ENCODE data around the gene TRPC4AP. TPM values are rescaled to one million over a fixed set of nuclear protein-coding genes. Genes with fewer than 3 reads are reported as not detected.

Gene TRPC4AP
- total RNA-seq, 2 donors from 2014 or later, result 72.8 to 78.6 TPM

GRCh38 chr20:35004749-35005462, 87.7 kb downstream of the TRPC4AP start:
- Mint-ChIP-seq H3K4me3 (no peak overlapping the region), H3K27me3 (ENCODE audit: low read depth) (no peaks in the 10 kb centered on the region), H3K36me3 (ENCODE audit: insufficient read depth in 2 of 2) (peaks cover 0 to 18% of the 10 kb centered on the region in 2 donors), H3K9me3 (no peaks in the 10 kb centered on the region), H3K4me1 (ENCODE audit: low read depth) (no peaks in the 10 kb centered on the region), H3K27ac (no peak overlapping the region)
- ATAC-seq (replicated peaks in 1 of 2) (no peak), DNase-seq (no peak)

- peaks cover 0 to 15% of the 10 kb centered on the region in 2 donors for H3K36me3 Mint-ChIP-seq (ENCODE audit: insufficient read depth in 2 of 2)
- DNase-seq (no peak), ATAC-seq (replicated peaks in 1 of 2) (no peak)
- H3K27me3 Mint-ChIP-seq (ENCODE audit: low read depth), result no peaks in the 10 kb centered on the region
- H3K27ac Mint-ChIP-seq, result no peak overlapping the region
- no peaks in the 10 kb centered on the region for H3K4me1 Mint-ChIP-seq (ENCODE audit: low read depth)
- H3K9me3 Mint-ChIP-seq, result no peaks in the 10 kb centered on the region
- no peak overlapping the region for H3K4me3 Mint-ChIP-seq
Observed at GRCh38 chr20:35004051-35004725, 88.4 kb downstream of the TRPC4AP start.

- Mint-ChIP-seq H3K27me3 (ENCODE audit: low read depth) (no peaks in the 10 kb centered on the region), H3K4me1 (ENCODE audit: low read depth) (no peaks in the 10 kb centered on the region), H3K36me3 (ENCODE audit: insufficient read depth in 2 of 2) (peaks cover 0 to 8% of the 10 kb centered on the region in 2 donors), H3K9me3 (no peaks in the 10 kb centered on the region), H3K27ac (no peak overlapping the region), H3K4me3 (no peak overlapping the region)
- DNase-seq (no peak), ATAC-seq (replicated peaks in 1 of 2) (no peak)
Observed at GRCh38 chr20:35003211-35004031, 89.2 kb downstream of the TRPC4AP start.

- H3K9me3 Mint-ChIP-seq, result no peaks in the 10 kb centered on the region
- DNase-seq (no peak), ATAC-seq (replicated peaks in 1 of 2) (no peak)
- no peak overlapping the region for H3K4me3 Mint-ChIP-seq
- H3K27ac Mint-ChIP-seq, result no peak overlapping the region
- peaks cover 6% of the 10 kb centered on the region for H3K4me1 Mint-ChIP-seq (ENCODE audit: low read depth)
- H3K27me3 Mint-ChIP-seq (ENCODE audit: low read depth), result no peaks in the 10 kb centered on the region
- H3K36me3 Mint-ChIP-seq (ENCODE audit: insufficient read depth in 2 of 2), result peaks cover 2 to 9% of the 10 kb centered on the region in 2 donors
Observed at GRCh38 chr20:35002426-35003210, 90.0 kb downstream of the TRPC4AP start.

- no peak overlapping the region for H3K27ac Mint-ChIP-seq
- no peak for ATAC-seq (replicated peaks in 1 of 2)
- no peak for DNase-seq
Observed at GRCh38 chr20:35001596-35002362, 90.8 kb downstream of the TRPC4AP start.

GRCh38 chr20:35000922-35001595, 91.5 kb downstream of the TRPC4AP start:
- Mint-ChIP-seq H3K4me1 (ENCODE audit: low read depth) (peaks cover 8% of the 10 kb centered on the region), H3K27ac (no peak overlapping the region), H3K27me3 (ENCODE audit: low read depth) (no peaks in the 10 kb centered on the region), H3K9me3 (no peaks in the 10 kb centered on the region), H3K36me3 (ENCODE audit: insufficient read depth in 2 of 2) (peaks cover 4 to 11% of the 10 kb centered on the region in 2 donors), H3K4me3 (no peak overlapping the region)
- no peak for ATAC-seq (replicated peaks in 1 of 2)
- no peak for DNase-seq

More at GRCh38 chr20:35001596-35002362, 90.8 kb downstream of the TRPC4AP start:
- H3K4me3 Mint-ChIP-seq, result no peak overlapping the region
- H3K36me3 Mint-ChIP-seq (ENCODE audit: insufficient read depth in 2 of 2), result peaks cover 2 to 9% of the 10 kb centered on the region in 2 donors
- peaks cover 8% of the 10 kb centered on the region for H3K4me1 Mint-ChIP-seq (ENCODE audit: low read depth)
- no peaks in the 10 kb centered on the region for H3K27me3 Mint-ChIP-seq (ENCODE audit: low read depth)
- no peaks in the 10 kb centered on the region for H3K9me3 Mint-ChIP-seq

GRCh38 chr20:35000311-35000921, 92.2 kb downstream of the TRPC4AP start:
- Mint-ChIP-seq H3K4me1 (ENCODE audit: low read depth) (peaks cover 8% of the 10 kb centered on the region), H3K36me3 (ENCODE audit: insufficient read depth in 2 of 2) (peaks cover 5 to 11% of the 10 kb centered on the region in 2 donors), H3K9me3 (no peaks in the 10 kb centered on the region), H3K4me3 (no peak overlapping the region), H3K27ac (no peak overlapping the region), H3K27me3 (ENCODE audit: low read depth) (no peaks in the 10 kb centered on the region)
- no peak for DNase-seq
- no peak for ATAC-seq (replicated peaks in 1 of 2)

- Mint-ChIP-seq H3K4me1 (ENCODE audit: low read depth) (peaks cover 8% of the 10 kb centered on the region), H3K27ac (no peak overlapping the region), H3K4me3 (no peak overlapping the region), H3K9me3 (no peaks in the 10 kb centered on the region), H3K36me3 (ENCODE audit: insufficient read depth in 2 of 2) (peaks cover 5 to 11% of the 10 kb centered on the region in 2 donors), H3K27me3 (ENCODE audit: low read depth) (no peaks in the 10 kb centered on the region)
- DNase-seq (no peak), ATAC-seq (replicated peaks in 1 of 2) (no peak)
Observed at GRCh38 chr20:34999782-35000181, 92.8 kb downstream of the TRPC4AP start.

- Mint-ChIP-seq H3K36me3 (ENCODE audit: insufficient read depth in 2 of 2) (peaks cover 5 to 9% of the 10 kb centered on the region in 2 donors), H3K9me3 (no peaks in the 10 kb centered on the region), H3K27ac (no peak overlapping the region), H3K4me3 (no peak overlapping the region), H3K27me3 (ENCODE audit: low read depth) (no peaks in the 10 kb centered on the region), H3K4me1 (ENCODE audit: low read depth) (peaks cover 8% of the 10 kb centered on the region)
- DNase-seq (no peak), ATAC-seq (replicated peaks in 1 of 2) (no peak)
Observed at GRCh38 chr20:34999021-34999451, 93.6 kb downstream of the TRPC4AP start.

GRCh38 chr20:34998331-34998950, 94.2 kb downstream of the TRPC4AP start:
- ATAC-seq (replicated peaks in 1 of 2) (no peak), DNase-seq (no peak)
- Mint-ChIP-seq H3K27me3 (ENCODE audit: low read depth) (no peaks in the 10 kb centered on the region), H3K36me3 (ENCODE audit: insufficient read depth in 2 of 2) (peaks cover 5 to 9% of the 10 kb centered on the region in 2 donors), H3K9me3 (no peaks in the 10 kb centered on the region), H3K27ac (no peak overlapping the region), H3K4me3 (no peak overlapping the region), H3K4me1 (ENCODE audit: low read depth) (peaks cover 8% of the 10 kb centered on the region)

- DNase-seq (no peak), ATAC-seq (replicated peaks in 1 of 2) (no peak)
- Mint-ChIP-seq H3K27me3 (ENCODE audit: low read depth) (no peaks in the 10 kb centered on the region), H3K36me3 (ENCODE audit: insufficient read depth in 2 of 2) (peaks cover 5 to 9% of the 10 kb centered on the region in 2 donors), H3K4me3 (no peak overlapping the region), H3K4me1 (ENCODE audit: low read depth) (peaks cover 8% of the 10 kb centered on the region), H3K9me3 (no peaks in the 10 kb centered on the region), H3K27ac (no peak overlapping the region)
Observed at GRCh38 chr20:34997774-34998173, 94.8 kb downstream of the TRPC4AP start.

All from activated T-cell treated with anti-CD3 and anti-CD28 coated beads, Interleukin-2, amount 50 U/mL, for 72 hours (primary cell).